Measurements from ENCODE around the gene SOX13.

GRCh38 chr1:204065986-204066300, 7.0 kb upstream of the SOX13 start:
- TF ChIP-seq CTCF (conservative IDR thresholded peaks at IDR 0.05 in 1 of 2, IDR thresholded peaks at IDR 0.05 in 1 of 2; ENCODE audit: extremely low read depth in 1 of 2, insufficient read depth in 1 of 2, low read depth in 1 of 2, low read length in 2 of 2) (no peak), EZH2 (IDR thresholded peaks at IDR 0.05; ENCODE audit: borderline replicate concordance, low read length) (no peak)
